Breast epithelium (tissue), 4 donors: ENCODE results near the gene PSMF1. TPM values are rescaled to one million over a fixed set of nuclear protein-coding genes. Genes with fewer than 3 reads are reported as not detected.

Experiments
- DNase-seq, 2 donors: peaks; one replicate each; pipeline ENCODE4 v3.0.0-alpha.2; 2019; ENCODE audit warnings: low spot score in 2 of 2
- H3K27ac ChIP-seq, 2 donors: fragments of 200-600 bp; sonication (generic) in 1 of 2; one replicate each; pipeline ENCODE4 v1.5.1; 2016 to 2019; ENCODE audit warnings: mild to moderate bottlenecking in 1 of 2
- H3K27me3 ChIP-seq, 2 donors: fragments of 200-600 bp; sonication (generic) in 1 of 2; one replicate each; pipeline versions ENCODE4 v1.5.1 to v1.6.0; 2017 to 2019; ENCODE audit warnings: control low read depth in 1 of 2, mild to moderate bottlenecking in 1 of 2
- H3K36me3 ChIP-seq: fragments of 200-600 bp; one replicate; pipeline ENCODE4 v1.5.1; 2019
- H3K4me1 ChIP-seq, 2 donors: fragments of 200-600 bp; sonication (generic); one replicate each; pipeline ENCODE4 v1.5.1; 2016 to 2019; ENCODE audit warnings: control low read depth in 1 of 2
- H3K4me3 ChIP-seq, 3 donors: fragments of 200-600 bp; sonication (generic); 1 replicate in 2 of 3; 2 replicates in 1 of 3; pipeline ENCODE4 v1.5.1; 2016 to 2019; ENCODE audit warnings: mild to moderate bottlenecking in 3 of 3, moderate library complexity in 2 of 3
- H3K9me3 ChIP-seq, 2 donors: fragments of 200-600 bp; sonication (generic) in 1 of 2; one replicate each; pipeline ENCODE4 v1.5.1; 2016 to 2019; ENCODE audit warnings: control low read depth in 1 of 2
- POLR2A ChIP-seq: fragments of 450-650 bp; IDR thresholded peaks from one replicate; pipeline ENCODE4 v1.6.1; 2016; ENCODE audit warnings: antibody characterized with exemption, mild to moderate bottlenecking, moderate library complexity
- POLR2AphosphoS5 ChIP-seq, 3 donors: sonication (generic); formaldehyde crosslinking; IDR thresholded peaks; one replicate each; pipeline ENCODE4 v1.6.1; 2017; ENCODE audit warnings: antibody characterized with exemption in 3 of 3
- intact Hi-C: fragments of 100-400 bp; cut with DNase I; formaldehyde crosslinking; loops from one replicate; pipeline ENCODE4 v1.15.1; 2023; ENCODE audit warnings: low total_unique reads
- total RNA-seq, 3 donors: library from RNA; depleted of rRNA; stranded (reverse); fragments of >200 nt; gene quantifications; one replicate each; pipeline ENCODE4 v1.1.0, GENCODE V29; 2016
- TF ChIP-seq, protein P1 (sequence below), 3 donors: fragments of 450-650 bp; IDR thresholded peaks; one replicate each; pipeline ENCODE4 v1.5.1; 2016 to 2017; ENCODE audit warnings: antibody characterized with exemption in 3 of 3, mild to moderate bottlenecking in 3 of 3, moderate library complexity in 3 of 3

The PSMF1 gene
- total RNA-seq, 3 donors from 2014 or later: 71.7 to 98.4 (median 75.1) TPM

DNA sequence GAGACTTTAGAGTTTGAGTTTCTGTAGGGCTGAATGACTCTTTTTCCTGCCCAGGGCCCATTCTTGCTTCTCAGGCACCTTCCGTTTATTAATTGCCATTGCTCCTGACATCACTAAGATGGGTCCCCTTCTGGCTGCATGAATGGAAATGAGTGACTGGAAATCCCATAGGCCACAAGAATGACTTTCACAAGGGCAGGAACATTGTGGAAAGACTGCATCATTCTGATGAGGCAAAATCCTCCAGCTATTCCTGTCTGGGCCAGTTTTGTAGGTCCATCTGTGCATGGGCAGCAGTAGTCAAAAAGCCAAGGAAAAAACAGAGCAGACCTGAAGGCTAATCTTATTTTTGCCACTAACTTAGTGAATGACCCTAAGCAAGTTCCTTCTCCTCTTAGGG, 47.1 kb downstream of the PSMF1 start:
- H3K27ac ChIP-seq: no peak overlapping the region
- DNase-seq: no peak
- H3K4me1 ChIP-seq: no peaks in the 10 kb centered on the region
- no peak overlapping the region for H3K4me3 ChIP-seq
- peaks cover 9% of the 10 kb centered on the region for H3K36me3 ChIP-seq
- TF ChIP-seq POLR2AphosphoS5 (IDR thresholded peaks at IDR 0.05): no peak
- TF ChIP-seq, protein P1, sequence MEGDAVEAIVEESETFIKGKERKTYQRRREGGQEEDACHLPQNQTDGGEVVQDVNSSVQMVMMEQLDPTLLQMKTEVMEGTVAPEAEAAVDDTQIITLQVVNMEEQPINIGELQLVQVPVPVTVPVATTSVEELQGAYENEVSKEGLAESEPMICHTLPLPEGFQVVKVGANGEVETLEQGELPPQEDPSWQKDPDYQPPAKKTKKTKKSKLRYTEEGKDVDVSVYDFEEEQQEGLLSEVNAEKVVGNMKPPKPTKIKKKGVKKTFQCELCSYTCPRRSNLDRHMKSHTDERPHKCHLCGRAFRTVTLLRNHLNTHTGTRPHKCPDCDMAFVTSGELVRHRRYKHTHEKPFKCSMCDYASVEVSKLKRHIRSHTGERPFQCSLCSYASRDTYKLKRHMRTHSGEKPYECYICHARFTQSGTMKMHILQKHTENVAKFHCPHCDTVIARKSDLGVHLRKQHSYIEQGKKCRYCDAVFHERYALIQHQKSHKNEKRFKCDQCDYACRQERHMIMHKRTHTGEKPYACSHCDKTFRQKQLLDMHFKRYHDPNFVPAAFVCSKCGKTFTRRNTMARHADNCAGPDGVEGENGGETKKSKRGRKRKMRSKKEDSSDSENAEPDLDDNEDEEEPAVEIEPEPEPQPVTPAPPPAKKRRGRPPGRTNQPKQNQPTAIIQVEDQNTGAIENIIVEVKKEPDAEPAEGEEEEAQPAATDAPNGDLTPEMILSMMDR (IDR thresholded peaks at IDR 0.05): no peak
- TF ChIP-seq POLR2A: no peak
- intact Hi-C loops: no loop called here
- no peaks in the 10 kb centered on the region for H3K27me3 ChIP-seq
- no peaks in the 10 kb centered on the region for H3K9me3 ChIP-seq

DNA sequence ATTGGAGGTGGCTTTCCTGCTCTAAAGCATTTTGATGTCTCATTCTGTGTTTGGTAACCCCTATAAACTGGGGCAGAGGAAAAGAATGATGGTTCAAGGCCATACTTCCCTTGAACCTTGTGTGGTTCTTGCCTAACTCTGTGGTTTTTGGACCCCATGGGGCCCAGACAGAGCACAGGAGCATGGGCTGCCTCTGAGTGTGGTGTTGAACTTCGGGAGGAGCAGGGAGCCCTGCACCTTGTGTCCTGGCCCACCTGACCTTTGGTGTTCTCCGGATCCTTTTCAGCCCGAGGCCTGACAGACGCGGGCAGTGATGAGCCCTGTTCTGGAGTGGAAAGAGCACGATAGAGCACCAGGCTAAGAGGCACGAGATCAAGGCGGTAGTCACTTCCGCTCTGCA, 47.5 kb downstream of the PSMF1 start:
- H3K27me3 ChIP-seq: no peaks in the 10 kb centered on the region
- no peak overlapping the region for H3K4me3 ChIP-seq
- H3K4me1 ChIP-seq: no peaks in the 10 kb centered on the region
- intact Hi-C loops: no loop called here
- TF ChIP-seq POLR2AphosphoS5 (IDR thresholded peaks at IDR 0.05) (no peak), POLR2A (no peak)
- TF ChIP-seq, protein P1 (IDR thresholded peaks at IDR 0.05): no peak
- DNase-seq: no peak
- no peaks in the 10 kb centered on the region for H3K9me3 ChIP-seq
- H3K27ac ChIP-seq: no peak overlapping the region
- H3K36me3 ChIP-seq: peaks cover 9% of the 10 kb centered on the region

DNA sequence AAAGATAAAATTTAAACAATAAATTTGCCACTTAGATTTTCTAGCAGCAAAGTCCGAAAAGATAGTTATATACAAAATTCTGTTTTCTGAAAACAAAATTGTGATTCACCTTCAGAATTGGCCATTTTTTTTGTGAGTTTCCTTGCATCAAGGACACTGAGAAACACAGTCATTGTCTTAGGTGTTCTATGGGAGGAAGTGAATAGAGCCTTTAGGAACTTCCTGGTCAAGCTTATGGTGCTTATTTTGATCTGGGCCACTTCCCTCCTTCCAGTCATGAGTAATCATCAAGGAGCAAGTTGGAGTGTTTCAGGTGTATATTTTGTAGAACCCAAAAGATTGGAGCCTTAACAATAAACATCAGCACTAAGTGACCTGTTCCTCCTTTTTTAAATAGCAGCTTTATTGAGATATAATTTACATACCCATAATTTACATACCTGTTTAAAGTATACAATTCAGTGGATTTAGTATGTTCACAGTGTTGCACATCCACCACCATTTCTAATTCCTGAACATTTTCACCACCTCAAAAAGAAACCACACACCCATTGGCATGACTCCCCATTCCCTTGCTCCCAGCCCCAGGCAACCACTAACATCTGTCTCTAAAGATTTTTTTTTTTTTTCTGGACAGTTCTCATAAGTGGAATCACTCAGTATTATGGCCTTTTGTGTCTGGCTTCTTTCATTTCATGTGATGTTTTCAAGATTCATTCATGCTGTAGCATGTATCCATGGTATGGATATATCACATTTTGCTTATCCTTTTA, 48.7 kb downstream of the PSMF1 start:
- Histone ChIP-seq H3K27ac (no peak overlapping the region), H3K4me1 (no peaks in the 10 kb centered on the region), H3K27me3 (no peaks in the 10 kb centered on the region), H3K36me3 (peaks cover 9% of the 10 kb centered on the region), H3K4me3 (no peak overlapping the region), H3K9me3 (no peaks in the 10 kb centered on the region)
- intact Hi-C loops: no loop called here
- TF ChIP-seq POLR2AphosphoS5 (IDR thresholded peaks at IDR 0.05): no peak
- TF ChIP-seq, protein P1 (IDR thresholded peaks at IDR 0.05): no peak
- TF ChIP-seq POLR2A: no peak
- DNase-seq: no peak

DNA sequence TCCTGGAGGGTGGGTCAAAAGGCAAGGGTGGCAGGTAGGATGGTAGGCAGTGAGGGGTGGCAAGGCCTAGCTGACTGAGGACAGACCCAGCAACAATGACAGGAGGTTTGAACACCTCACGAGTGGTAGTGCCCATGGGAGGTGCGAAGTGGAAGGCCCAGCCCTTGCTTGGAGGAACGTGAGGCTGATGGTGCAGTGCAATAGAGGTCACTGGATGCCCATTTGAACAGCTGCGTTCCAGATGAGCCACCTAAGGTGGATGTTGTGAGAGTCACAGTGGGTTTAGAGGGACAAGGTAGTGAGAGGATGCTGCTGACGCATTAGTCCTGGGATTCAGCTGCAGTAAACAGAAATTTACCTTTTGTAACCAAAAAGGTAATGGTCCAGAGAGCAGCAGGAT, 50.8 kb downstream of the PSMF1 start:
- TF ChIP-seq, protein P1 (IDR thresholded peaks at IDR 0.05): no peak
- TF ChIP-seq POLR2A (no peak), POLR2AphosphoS5 (IDR thresholded peaks at IDR 0.05) (no peak)
- Histone ChIP-seq H3K36me3 (peaks cover 6% of the 10 kb centered on the region), H3K27me3 (no peaks in the 10 kb centered on the region), H3K9me3 (no peaks in the 10 kb centered on the region), H3K4me1 (no peaks in the 10 kb centered on the region), H3K27ac (no peak overlapping the region), H3K4me3 (no peak overlapping the region)
- no peak for DNase-seq
- intact Hi-C loops: no loop called here

DNA sequence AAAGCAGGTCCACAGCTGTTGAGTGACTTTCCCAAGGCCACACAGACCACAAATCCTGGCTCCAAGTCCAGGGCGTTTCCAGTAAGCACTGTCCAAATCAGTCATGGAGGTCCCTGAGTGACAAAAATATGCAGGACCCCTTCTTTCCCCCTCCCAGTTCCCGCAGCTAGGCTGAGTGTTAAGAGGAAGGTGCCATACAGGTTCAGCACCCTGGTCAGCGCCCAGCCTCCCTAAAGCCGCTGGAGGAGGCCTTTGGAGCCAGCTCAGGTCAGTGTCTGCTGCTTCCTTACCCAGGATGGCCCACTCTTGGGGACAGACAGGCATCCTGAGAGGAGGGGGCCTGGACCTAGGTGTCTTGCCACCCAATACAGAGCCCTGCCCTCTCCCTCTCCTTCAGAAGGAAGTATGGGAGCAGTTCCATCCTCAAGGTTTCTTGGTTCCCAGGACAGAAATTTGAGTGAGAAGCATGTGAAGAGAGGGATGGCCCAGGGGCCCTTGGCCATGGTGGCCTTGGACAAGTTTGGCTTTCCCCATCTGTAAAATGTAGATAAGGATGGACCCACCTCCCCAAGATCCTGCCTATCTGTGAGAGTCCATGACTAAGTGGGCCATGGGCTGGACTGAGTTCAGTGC, 53.2 kb downstream of the PSMF1 start:
- no peaks in the 10 kb centered on the region for H3K36me3 ChIP-seq
- H3K4me1 ChIP-seq: no peaks in the 10 kb centered on the region
- H3K27me3 ChIP-seq: no peaks in the 10 kb centered on the region
- TF ChIP-seq POLR2A (no peak), POLR2AphosphoS5 (IDR thresholded peaks at IDR 0.05) (no peak)
- TF ChIP-seq, protein P1 (IDR thresholded peaks at IDR 0.05): no peak
- H3K4me3 ChIP-seq: no peak overlapping the region
- H3K9me3 ChIP-seq: no peaks in the 10 kb centered on the region
- DNase-seq: no peak
- intact Hi-C loops: no loop called here
- H3K27ac ChIP-seq: no peak overlapping the region
